Measurements from ENCODE around the gene CPT1A.

The CPT1A gene

DNA sequence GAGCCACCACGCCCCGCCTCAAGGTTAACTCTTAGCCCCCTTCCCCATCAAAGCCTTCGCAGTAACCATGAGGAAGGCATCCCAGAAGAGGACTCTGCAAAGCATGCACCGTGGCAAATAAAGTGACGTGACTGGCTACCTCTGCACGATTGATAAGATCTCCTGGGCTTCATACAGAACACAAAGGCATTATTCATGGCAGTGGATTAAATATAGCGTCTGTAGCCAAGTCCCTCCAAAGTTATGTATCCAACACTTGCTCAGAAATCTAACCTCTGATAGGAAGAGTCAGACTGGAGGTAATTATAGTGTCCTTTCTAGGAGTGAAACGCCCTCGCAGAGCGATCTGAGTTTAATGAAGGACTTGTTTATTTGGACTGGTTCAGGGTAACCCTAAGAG lies 22.4 kb downstream of the CPT1A start:
- DNase-seq (ENCODE audit: low spot score): no peak
- TF ChIP-seq, protein P1, sequence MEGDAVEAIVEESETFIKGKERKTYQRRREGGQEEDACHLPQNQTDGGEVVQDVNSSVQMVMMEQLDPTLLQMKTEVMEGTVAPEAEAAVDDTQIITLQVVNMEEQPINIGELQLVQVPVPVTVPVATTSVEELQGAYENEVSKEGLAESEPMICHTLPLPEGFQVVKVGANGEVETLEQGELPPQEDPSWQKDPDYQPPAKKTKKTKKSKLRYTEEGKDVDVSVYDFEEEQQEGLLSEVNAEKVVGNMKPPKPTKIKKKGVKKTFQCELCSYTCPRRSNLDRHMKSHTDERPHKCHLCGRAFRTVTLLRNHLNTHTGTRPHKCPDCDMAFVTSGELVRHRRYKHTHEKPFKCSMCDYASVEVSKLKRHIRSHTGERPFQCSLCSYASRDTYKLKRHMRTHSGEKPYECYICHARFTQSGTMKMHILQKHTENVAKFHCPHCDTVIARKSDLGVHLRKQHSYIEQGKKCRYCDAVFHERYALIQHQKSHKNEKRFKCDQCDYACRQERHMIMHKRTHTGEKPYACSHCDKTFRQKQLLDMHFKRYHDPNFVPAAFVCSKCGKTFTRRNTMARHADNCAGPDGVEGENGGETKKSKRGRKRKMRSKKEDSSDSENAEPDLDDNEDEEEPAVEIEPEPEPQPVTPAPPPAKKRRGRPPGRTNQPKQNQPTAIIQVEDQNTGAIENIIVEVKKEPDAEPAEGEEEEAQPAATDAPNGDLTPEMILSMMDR (IDR thresholded peaks at IDR 0.05): no peak
- Histone ChIP-seq H3K27ac (no peak overlapping the region), H3K4me3 (no peak overlapping the region)

DNA sequence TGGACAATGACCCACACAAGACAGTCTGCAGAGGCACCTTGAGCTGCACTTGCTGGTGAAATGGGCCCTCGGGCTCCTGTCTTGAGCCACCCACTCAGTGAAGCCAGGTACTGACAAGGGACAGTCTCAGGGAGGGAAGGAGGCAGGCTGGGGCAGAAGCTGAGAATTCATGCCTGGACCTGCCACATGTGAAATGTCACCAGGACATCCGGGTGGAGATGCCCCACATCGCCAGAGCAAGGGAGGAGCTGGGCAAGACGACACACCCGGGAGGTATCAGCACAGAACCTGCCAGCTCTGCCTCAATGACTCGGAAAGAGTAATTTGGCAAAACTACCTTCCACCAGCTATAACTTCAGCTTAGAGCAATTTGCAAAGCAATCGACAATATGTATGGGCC lies 23.5 kb downstream of the CPT1A start:
- no peak for DNase-seq (ENCODE audit: low spot score)
- no peak overlapping the region for H3K27ac ChIP-seq
- TF ChIP-seq, protein P1 (IDR thresholded peaks at IDR 0.05): no peak
- H3K4me3 ChIP-seq: no peak overlapping the region

GRCh38 chr11:68817554-68817953 lies 24.2 kb downstream of the CPT1A start:
- no peak for DNase-seq (ENCODE audit: low spot score)
- Histone ChIP-seq H3K4me3 (no peak overlapping the region), H3K27ac (peak overlapping the region in 1 of 2 donors; percentile 7)
- TF ChIP-seq, protein P1 (IDR thresholded peaks at IDR 0.05): no peak

DNA sequence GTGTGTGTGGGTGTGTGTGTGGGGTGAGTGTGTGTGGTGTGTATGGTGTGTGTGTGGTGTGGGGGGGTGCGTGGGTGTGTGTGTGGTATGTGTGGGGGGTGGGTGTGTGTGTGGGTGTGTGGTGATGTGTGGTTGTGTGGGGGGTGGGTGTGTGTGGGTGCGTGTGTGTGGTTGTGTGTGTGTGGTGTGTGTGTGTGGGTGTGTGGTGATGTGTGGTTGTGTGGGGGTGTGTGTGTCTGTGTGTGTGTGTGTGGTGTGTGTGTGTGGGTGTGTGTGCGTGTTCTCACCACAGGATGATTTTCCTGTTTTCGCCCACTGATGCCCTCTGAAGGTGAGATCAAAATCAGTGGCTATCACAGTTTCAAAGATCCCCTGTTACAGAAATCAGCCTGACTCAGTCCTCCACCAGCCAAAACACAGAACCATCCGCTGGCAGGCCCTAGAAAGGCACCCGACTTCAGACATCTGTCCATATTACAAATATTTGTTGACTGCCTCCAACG lies 24.7 kb downstream of the CPT1A start:
- Histone ChIP-seq H3K27ac (peak overlapping the region in 1 of 2 donors; percentile 7), H3K4me3 (no peak overlapping the region)
- TF ChIP-seq, protein P1 (IDR thresholded peaks at IDR 0.05): no peak
- no peak for DNase-seq (ENCODE audit: low spot score)

GRCh38 chr11:68816251-68816776 lies 25.4 kb downstream of the CPT1A start:
- Histone ChIP-seq H3K4me3 (no peak overlapping the region), H3K27ac (no peak overlapping the region)
- no peak for DNase-seq (ENCODE audit: low spot score)
- TF ChIP-seq, protein P1 (IDR thresholded peaks at IDR 0.05): no peak

GRCh38 chr11:68813773-68814172 lies 27.9 kb downstream of the CPT1A start:
- Histone ChIP-seq H3K27ac (no peak overlapping the region), H3K4me3 (no peak overlapping the region)
- DNase-seq (ENCODE audit: low spot score): no peak
- TF ChIP-seq, protein P1 (IDR thresholded peaks at IDR 0.05): no peak

DNA sequence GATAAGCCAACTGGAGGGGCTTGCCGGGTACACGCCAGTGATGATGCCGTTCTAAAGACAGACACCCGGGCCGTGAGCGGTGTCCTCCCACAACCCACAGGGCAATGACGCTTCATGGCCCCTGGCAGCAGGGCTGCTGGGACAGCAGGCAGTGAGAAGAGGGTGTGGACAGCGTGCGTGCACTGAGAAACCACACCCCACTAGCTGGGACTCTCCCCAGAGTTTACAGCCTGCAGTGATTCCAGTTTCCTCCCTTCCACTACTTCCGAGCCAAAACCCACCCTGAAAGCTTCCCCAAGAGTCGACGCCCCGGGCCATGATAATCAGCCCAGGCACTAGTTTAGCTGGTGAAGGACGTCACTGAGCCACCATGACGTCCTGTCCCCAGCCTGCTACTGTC lies 29.2 kb downstream of the CPT1A start:
- Histone ChIP-seq H3K27ac (no peak overlapping the region), H3K4me3 (no peak overlapping the region)
- TF ChIP-seq, protein P1 (IDR thresholded peaks at IDR 0.05): no peak
- DNase-seq (ENCODE audit: low spot score): no peak

All from coronary artery (tissue), 2 donors.